Measurements from ENCODE around the gene PHF21B. TPM values are rescaled to one million over a fixed set of nuclear protein-coding genes. Genes with fewer than 3 reads are reported as not detected.

PHF21B gene
- not detected in 2 replicates for total RNA-seq

DNA sequence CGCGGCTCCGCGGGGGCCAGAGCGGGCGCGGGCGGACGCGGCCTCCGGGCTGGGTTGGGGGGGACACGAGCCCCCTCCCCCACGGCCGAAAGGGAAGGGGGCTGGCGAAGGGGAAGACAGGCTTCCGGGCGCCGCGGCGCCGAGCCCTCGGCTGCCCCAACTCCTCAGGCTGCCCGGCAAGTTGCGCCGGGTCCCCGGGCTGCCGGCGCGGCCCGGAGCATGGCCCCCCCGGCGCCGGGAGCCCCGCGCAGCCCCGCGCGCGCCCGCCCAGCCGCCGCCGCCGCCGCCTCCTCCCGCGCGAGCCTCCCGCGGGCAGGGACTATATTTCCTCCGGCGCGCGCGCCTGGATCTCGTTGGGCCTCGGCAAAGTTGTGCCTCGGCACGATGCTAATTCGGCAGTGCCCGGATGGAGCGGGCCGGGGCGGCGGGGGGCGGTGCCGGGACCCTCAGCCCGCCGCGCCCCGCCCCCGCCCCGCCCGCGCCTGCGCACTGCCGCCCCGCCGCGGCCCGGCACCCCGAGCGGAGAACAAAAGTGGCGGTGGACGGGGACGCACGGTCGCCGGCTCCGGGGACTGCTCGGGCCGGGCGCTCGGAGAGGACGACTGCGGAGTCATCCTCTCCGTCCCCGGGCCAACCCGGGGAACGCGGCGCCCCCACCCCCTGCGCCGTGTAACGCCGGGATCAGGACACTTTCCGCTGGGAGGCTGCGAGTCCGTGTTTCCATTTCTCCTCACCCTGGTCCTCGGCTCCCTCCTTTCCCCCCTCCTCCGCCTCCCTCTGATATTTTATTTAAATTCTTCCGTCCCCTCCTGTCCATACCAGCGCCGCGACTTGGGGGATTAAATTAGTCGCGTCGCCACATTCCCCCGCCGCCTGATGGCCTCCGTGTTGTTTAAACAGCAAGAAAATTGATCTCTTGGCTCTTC lies at the start of gene PHF21B:
TSS of gene PHF21B (minus strand) at position 400 of the 926 bp plus-strand sequence. CDS start 456 bp downstream, outside the sequence.

Other genes starting within 250 kb of the PHF21B start
- 44.0 and 60.1 TPM in 2 replicates for gene NUP50, start 153.9 kb upstream of the PHF21B start, total RNA-seq
- 48.2 and 58.3 TPM in 2 replicates for gene KIAA0930, start 230.9 kb upstream of the PHF21B start, total RNA-seq

Measured in bladder microvascular endothelial cell (primary cell).